ENCODE results near the gene UGT1A10. TPM values are rescaled to one million over a fixed set of nuclear protein-coding genes. Genes with fewer than 3 reads are reported as not detected.

UGT1A10 gene
- total and polyA plus RNA-seq, 5 donors from 2014 or later, result not detected

DNA sequence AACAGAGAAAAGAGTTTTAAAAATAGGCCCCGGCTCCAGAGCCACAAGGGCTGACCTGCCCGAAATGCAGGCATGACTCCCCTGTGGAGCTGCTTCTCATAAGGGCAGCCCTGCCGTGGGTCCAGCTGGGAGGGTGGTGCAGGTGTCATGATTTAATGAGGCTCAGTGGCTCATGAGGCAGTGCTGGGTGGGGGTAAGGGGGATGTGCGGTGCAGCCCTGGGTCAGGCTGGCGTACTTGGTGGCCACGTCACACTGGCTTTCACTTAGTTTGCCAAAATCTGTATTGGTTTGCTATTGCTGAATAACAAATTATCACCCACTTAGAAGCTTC lies 184.5 kb downstream of the UGT1A10 start:
- Histone ChIP-seq H3K27me3 (ENCODE audit: control insufficient read depth, insufficient read depth, low read length) (no peaks in the 10 kb centered on the region), H3K36me3 (ENCODE audit: control insufficient read depth, insufficient read depth, low read length) (no peaks in the 10 kb centered on the region), H3K4me3 (ENCODE audit: low read depth, low read length) (no peak overlapping the region), H3K4me1 (ENCODE audit: control insufficient read depth, insufficient read depth, low read length, poor library complexity, severe bottlenecking) (no peaks in the 10 kb centered on the region), H3K27ac (ENCODE audit: insufficient read depth, low read length, poor library complexity, severe bottlenecking) (no peak overlapping the region), H3K9me3 (ENCODE audit: control insufficient read depth in 2 of 2, low read length in 2 of 2) (no peaks in the 10 kb centered on the region)
- Mint-ChIP-seq H3K36me3 (peaks cover 4% of the 10 kb centered on the region), H3K27ac (no peak overlapping the region), H3K4me1 (no peaks in the 10 kb centered on the region), H3K9me3 (peaks cover 0 to 1% (median 0%) of the 10 kb centered on the region in 7 donors), H3K4me3 (no peak overlapping the region), H3K27me3 (peaks cover 18% of the 10 kb centered on the region)
- DNase-seq (no peak), ATAC-seq (ENCODE audit: low read depth in 2 of 2) (no peak)

DNA sequence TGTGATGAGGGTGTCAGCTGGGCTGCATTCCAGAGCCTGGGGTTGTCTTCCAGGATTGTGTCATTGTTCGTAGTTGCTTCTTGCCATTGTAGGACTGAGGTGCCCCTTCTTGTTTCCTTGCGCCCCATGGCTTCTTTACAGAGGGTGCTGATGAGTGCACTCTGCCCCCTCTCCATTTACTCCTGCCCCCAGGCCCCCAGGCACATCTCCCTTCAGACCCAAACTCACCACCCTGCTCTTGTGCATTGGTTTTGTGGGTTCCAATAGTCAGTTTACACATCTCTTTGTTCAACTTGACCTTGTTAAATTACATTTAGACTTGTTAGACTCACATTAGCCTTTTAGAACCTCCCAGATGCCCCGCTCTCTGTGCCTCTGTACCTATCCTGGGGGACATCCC lies 184.9 kb downstream of the UGT1A10 start:
- H3K27ac ChIP-seq (ENCODE audit: insufficient read depth, low read length, poor library complexity, severe bottlenecking), result no peak overlapping the region
- H3K36me3 ChIP-seq (ENCODE audit: control insufficient read depth, insufficient read depth, low read length), result no peaks in the 10 kb centered on the region
- H3K9me3 ChIP-seq (ENCODE audit: control insufficient read depth in 2 of 2, low read length in 2 of 2), result no peaks in the 10 kb centered on the region
- peaks cover 4% of the 10 kb centered on the region for H3K36me3 Mint-ChIP-seq
- DNase-seq (no peak), ATAC-seq (ENCODE audit: low read depth in 2 of 2) (no peak)
- peaks cover 0 to 1% (median 0%) of the 10 kb centered on the region in 7 donors for H3K9me3 Mint-ChIP-seq
- H3K4me1 Mint-ChIP-seq, result no peaks in the 10 kb centered on the region
- H3K4me1 ChIP-seq (ENCODE audit: control insufficient read depth, insufficient read depth, low read length, poor library complexity, severe bottlenecking), result no peaks in the 10 kb centered on the region
- no peaks in the 10 kb centered on the region for H3K27me3 ChIP-seq (ENCODE audit: control insufficient read depth, insufficient read depth, low read length)
- H3K27ac Mint-ChIP-seq, result no peak overlapping the region
- no peak overlapping the region for H3K4me3 Mint-ChIP-seq
- H3K27me3 Mint-ChIP-seq, result peaks cover 18% of the 10 kb centered on the region
- H3K4me3 ChIP-seq (ENCODE audit: low read depth, low read length), result no peak overlapping the region

DNA sequence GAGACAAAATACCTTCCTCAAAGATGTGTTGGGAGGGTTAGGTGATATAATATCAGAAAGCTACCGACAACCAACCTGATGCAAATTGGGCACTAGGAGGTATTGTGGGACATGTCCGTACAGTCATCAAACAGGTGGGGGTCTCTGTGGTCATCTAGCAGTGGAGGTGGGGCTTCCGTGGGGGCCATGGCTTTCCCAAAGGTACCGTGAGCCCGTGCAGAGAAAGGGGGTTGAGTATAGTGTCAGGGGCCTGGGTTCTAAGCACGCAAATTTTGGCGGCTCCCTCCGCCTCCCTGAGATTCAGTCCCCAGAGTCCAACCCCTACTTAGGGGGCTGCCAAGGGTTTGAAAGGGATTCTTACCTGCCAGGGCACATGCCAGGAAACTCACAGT lies 185.5 kb downstream of the UGT1A10 start:
- Histone ChIP-seq H3K27me3 (ENCODE audit: control insufficient read depth, insufficient read depth, low read length) (no peaks in the 10 kb centered on the region), H3K9me3 (ENCODE audit: control insufficient read depth in 2 of 2, low read length in 2 of 2) (no peaks in the 10 kb centered on the region), H3K4me3 (ENCODE audit: low read depth, low read length) (no peak overlapping the region), H3K4me1 (ENCODE audit: control insufficient read depth, insufficient read depth, low read length, poor library complexity, severe bottlenecking) (no peaks in the 10 kb centered on the region), H3K27ac (ENCODE audit: insufficient read depth, low read length, poor library complexity, severe bottlenecking) (no peak overlapping the region), H3K36me3 (ENCODE audit: control insufficient read depth, insufficient read depth, low read length) (no peaks in the 10 kb centered on the region)
- Mint-ChIP-seq H3K4me3 (no peak overlapping the region), H3K36me3 (peaks cover 4% of the 10 kb centered on the region), H3K27me3 (peaks cover 18% of the 10 kb centered on the region), H3K27ac (no peak overlapping the region), H3K4me1 (no peaks in the 10 kb centered on the region), H3K9me3 (peaks cover 0 to 1% (median 0%) of the 10 kb centered on the region in 7 donors)
- no peak for ATAC-seq (ENCODE audit: low read depth in 2 of 2)
- no peak for DNase-seq

DNA sequence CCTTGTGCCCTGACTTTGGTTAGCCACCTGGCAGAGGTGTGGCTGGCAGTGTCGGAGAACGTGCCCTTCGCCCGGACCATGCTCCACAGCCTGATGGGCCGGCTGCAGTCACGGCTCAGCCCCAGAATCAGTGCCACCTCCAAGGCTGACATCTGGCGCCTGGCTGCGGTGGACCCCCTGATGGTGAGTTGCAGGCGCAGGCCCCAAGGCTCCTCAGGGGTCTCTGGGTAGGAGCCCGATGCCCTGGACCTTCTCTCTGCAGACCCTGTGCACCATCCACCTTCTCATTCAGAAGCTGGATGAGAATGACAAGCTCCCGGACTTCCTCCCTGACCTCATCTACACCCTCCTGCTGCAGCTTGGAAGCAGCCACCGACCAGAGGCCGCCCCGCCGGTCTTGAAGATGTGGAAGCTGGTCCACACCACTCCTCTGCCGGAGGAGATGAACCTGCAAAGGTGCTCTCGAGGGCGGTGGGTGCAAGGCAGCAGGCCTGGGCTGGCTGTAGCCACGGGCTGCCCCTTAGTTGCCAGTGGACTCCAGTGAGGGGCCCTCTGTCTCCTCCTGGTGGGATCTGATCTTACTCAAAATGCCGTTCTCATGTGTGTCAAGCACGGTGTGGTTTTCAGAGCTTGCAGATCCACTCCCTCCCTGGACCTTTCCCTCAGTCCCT lies 186.0 kb downstream of the UGT1A10 start:
- no peaks in the 10 kb centered on the region for H3K4me1 Mint-ChIP-seq
- peaks cover 17% of the 10 kb centered on the region for H3K27me3 Mint-ChIP-seq
- no peaks in the 10 kb centered on the region for H3K4me1 ChIP-seq (ENCODE audit: control insufficient read depth, insufficient read depth, low read length, poor library complexity, severe bottlenecking)
- no peaks in the 10 kb centered on the region for H3K36me3 ChIP-seq (ENCODE audit: control insufficient read depth, insufficient read depth, low read length)
- DNase-seq, result no peak
- H3K36me3 Mint-ChIP-seq, result peaks cover 4% of the 10 kb centered on the region
- H3K9me3 Mint-ChIP-seq, result peaks cover 0 to 1% (median 0%) of the 10 kb centered on the region in 7 donors
- H3K9me3 ChIP-seq (ENCODE audit: control insufficient read depth in 2 of 2, low read length in 2 of 2), result no peaks in the 10 kb centered on the region
- no peak overlapping the region for H3K27ac ChIP-seq (ENCODE audit: insufficient read depth, low read length, poor library complexity, severe bottlenecking)
- H3K27ac Mint-ChIP-seq, result no peak overlapping the region
- no peak for ATAC-seq (ENCODE audit: low read depth in 2 of 2)
- no peak overlapping the region for H3K4me3 Mint-ChIP-seq
- H3K27me3 ChIP-seq (ENCODE audit: control insufficient read depth, insufficient read depth, low read length), result no peaks in the 10 kb centered on the region
- no peak overlapping the region for H3K4me3 ChIP-seq (ENCODE audit: low read depth, low read length)

Other genes starting within 250 kb of the UGT1A10 start
- 17.2 TPM for gene USP40, start 69.7 kb upstream of the UGT1A10 start, total RNA-seq
- gene USP40, start 69.7 kb upstream of the UGT1A10 start, polyA plus RNA-seq, result 1 to 10 TPM; 2.7 to 6.2 (median 5.1) TPM
- gene UGT1A8, start 18.8 kb upstream of the UGT1A10 start, total RNA-seq, result not detected
- gene UGT1A8, start 18.8 kb upstream of the UGT1A10 start, polyA plus RNA-seq, result not detected
- gene UGT1A9, start 35.5 kb downstream of the UGT1A10 start, total RNA-seq, result not detected
- gene UGT1A9, start 35.5 kb downstream of the UGT1A10 start, polyA plus RNA-seq, result not detected
- not detected for gene UGT1A7, start 45.5 kb downstream of the UGT1A10 start, total RNA-seq
- gene UGT1A7, start 45.5 kb downstream of the UGT1A10 start, polyA plus RNA-seq, result not detected
- not detected for gene UGT1A6, start 56.4 kb downstream of the UGT1A10 start, total RNA-seq
- gene UGT1A6, start 56.4 kb downstream of the UGT1A10 start, polyA plus RNA-seq, result not detected
- not detected for gene UGT1A5, start 76.5 kb downstream of the UGT1A10 start, total RNA-seq
- not detected for gene UGT1A5, start 76.5 kb downstream of the UGT1A10 start, polyA plus RNA-seq
- not detected for gene UGT1A4, start 82.3 kb downstream of the UGT1A10 start, total RNA-seq
- gene UGT1A4, start 82.3 kb downstream of the UGT1A10 start, polyA plus RNA-seq, result not detected
- gene UGT1A3, start 92.6 kb downstream of the UGT1A10 start, total RNA-seq, result not detected
- gene UGT1A3, start 92.6 kb downstream of the UGT1A10 start, polyA plus RNA-seq, result not detected
- gene UGT1A1, start 123.8 kb downstream of the UGT1A10 start, total RNA-seq, result not detected
- gene UGT1A1, start 123.8 kb downstream of the UGT1A10 start, polyA plus RNA-seq, result not detected
- gene MROH2A, start 141.9 kb downstream of the UGT1A10 start, total RNA-seq, result not detected
- gene MROH2A, start 141.9 kb downstream of the UGT1A10 start, polyA plus RNA-seq, result not detected
- gene HJURP, start 218.1 kb downstream of the UGT1A10 start, total RNA-seq, result 1.8 TPM
- gene HJURP, start 218.1 kb downstream of the UGT1A10 start, polyA plus RNA-seq, result 1 to 10 TPM in 2 of 4 donors, under 1 TPM in 2; 0.34 to 1.7 (median 0.98) TPM

Measured in CD4-positive, CD25-positive, alpha-beta regulatory T cell (primary cell).